Suprapubic skin (tissue), 4 donors: ENCODE results near the gene FSTL4. TPM values are rescaled to one million over a fixed set of nuclear protein-coding genes. Genes with fewer than 3 reads are reported as not detected.

Experiments used
- DNase-seq, 2 donors: peaks; one replicate each; pipeline ENCODE4 v3.0.0-alpha.2; 2019; ENCODE audit warnings: low spot score in 2 of 2
- H3K27ac ChIP-seq: fragments of 200-600 bp; sonication (generic); one replicate; pipeline ENCODE4 v1.5.1; 2019
- H3K27me3 ChIP-seq: fragments of 200-600 bp; sonication (generic); one replicate; pipeline ENCODE4 v1.5.1; 2019
- H3K36me3 ChIP-seq: fragments of 200-600 bp; sonication (generic); one replicate; pipeline ENCODE4 v1.5.1; 2019
- H3K4me1 ChIP-seq: fragments of 200-600 bp; sonication (generic); one replicate; pipeline ENCODE4 v1.5.1; 2019
- H3K4me3 ChIP-seq: fragments of 200-600 bp; sonication (generic); one replicate; pipeline ENCODE4 v1.5.1; 2019; ENCODE audit warnings: mild to moderate bottlenecking
- H3K9me3 ChIP-seq: fragments of 200-600 bp; sonication (generic); one replicate; pipeline ENCODE4 v1.5.1; 2019
- CTCF ChIP-seq, 2 donors: fragments of 200-600 bp in 1 of 2; fragments of 450-650 bp in 1 of 2; sonication (generic) in 1 of 2; IDR thresholded peaks; one replicate each; pipeline ENCODE4 v1.5.1; 2016 to 2019; ENCODE audit warnings: antibody characterized with exemption in 2 of 2, mild to moderate bottlenecking in 1 of 2, moderate library complexity in 1 of 2
- EP300 ChIP-seq: sonication (generic); formaldehyde crosslinking; IDR thresholded peaks from one replicate; pipeline ENCODE4 v1.6.1; 2017; ENCODE audit warnings: antibody characterized with exemption
- POLR2A ChIP-seq, 2 donors: fragments of 450-650 bp; IDR thresholded peaks; one replicate each; pipeline ENCODE4 v1.6.1; 2017; ENCODE audit warnings: antibody characterized with exemption in 2 of 2, mild to moderate bottlenecking in 2 of 2, moderate library complexity in 2 of 2
- POLR2AphosphoS5 ChIP-seq, 3 donors: sonication (generic); formaldehyde crosslinking; IDR thresholded peaks; one replicate each; pipeline ENCODE4 v1.6.1; 2017; ENCODE audit warnings: antibody characterized with exemption in 3 of 3
- WGBS: methylation state at CpG from one replicate; pipeline ENCODE4 v1.1.5; 2018; 5-methylcytosine and 5-hydroxymethylcytosine counted together
- total RNA-seq, 4 donors: library from RNA; depleted of rRNA; stranded (reverse); fragments of >200 nt; gene quantifications; one replicate each; pipeline ENCODE4 v1.1.0, GENCODE V29; 2016

The FSTL4 gene
- total RNA-seq, 4 donors from 2014 or later, result 2.3 to 6.4 (median 5.8) TPM

GRCh38 chr5:133415506-133415905 is 196.8 kb downstream of the FSTL4 start:
- no peak for DNase-seq
- Histone ChIP-seq H3K27ac (no peak overlapping the region), H3K9me3 (no peaks in the 10 kb centered on the region), H3K4me1 (no peaks in the 10 kb centered on the region), H3K27me3 (no peaks in the 10 kb centered on the region), H3K36me3 (no peaks in the 10 kb centered on the region), H3K4me3 (no peak overlapping the region)
- TF ChIP-seq POLR2AphosphoS5 (IDR thresholded peaks at IDR 0.05) (no peak), EP300 (no peak), POLR2A (IDR thresholded peaks at IDR 0.05) (no peak), CTCF (IDR thresholded peaks at IDR 0.05) (no peak)
- WGBS, result 89% methylated on average over 5 of the region's 5 CpGs

- no peak for TF ChIP-seq POLR2A (IDR thresholded peaks at IDR 0.05)
- no peak for TF ChIP-seq POLR2AphosphoS5 (IDR thresholded peaks at IDR 0.05)
- TF ChIP-seq CTCF (IDR thresholded peaks at IDR 0.05), result no peak
- TF ChIP-seq EP300, result no peak
- DNase-seq, result no peak
- WGBS, result 62% methylated on average over 2 of the region's 2 CpGs
These were observed 199.7 kb downstream of the FSTL4 start for GRCh38 chr5:133412661-133413060.

GRCh38 chr5:133410335-133410828 is 202.0 kb downstream of the FSTL4 start:
- no peaks in the 10 kb centered on the region for H3K36me3 ChIP-seq
- no peak for DNase-seq
- H3K4me3 ChIP-seq, result no peak overlapping the region
- H3K27ac ChIP-seq, result no peak overlapping the region
- TF ChIP-seq EP300, result no peak
- TF ChIP-seq POLR2A (IDR thresholded peaks at IDR 0.05), result no peak
- TF ChIP-seq CTCF (IDR thresholded peaks at IDR 0.05), result no peak
- no peak for TF ChIP-seq POLR2AphosphoS5 (IDR thresholded peaks at IDR 0.05)
- no peaks in the 10 kb centered on the region for H3K9me3 ChIP-seq
- 79% methylated on average over 12 of the region's 12 CpGs for WGBS
- H3K4me1 ChIP-seq, result no peaks in the 10 kb centered on the region
- peaks cover 4% of the 10 kb centered on the region for H3K27me3 ChIP-seq

More at GRCh38 chr5:133412661-133413060, 199.7 kb downstream of the FSTL4 start:
- Histone ChIP-seq H3K36me3 (no peaks in the 10 kb centered on the region), H3K9me3 (no peaks in the 10 kb centered on the region), H3K27me3 (peaks cover 4% of the 10 kb centered on the region), H3K4me3 (no peak overlapping the region), H3K27ac (no peak overlapping the region), H3K4me1 (no peaks in the 10 kb centered on the region)

- H3K9me3 ChIP-seq, result no peaks in the 10 kb centered on the region
- 83% methylated on average over 5 of the region's 6 CpGs for WGBS
- TF ChIP-seq EP300 (no peak), POLR2A (IDR thresholded peaks at IDR 0.05) (no peak), POLR2AphosphoS5 (IDR thresholded peaks at IDR 0.05) (no peak), CTCF (IDR thresholded peaks at IDR 0.05) (no peak)
- no peaks in the 10 kb centered on the region for H3K36me3 ChIP-seq
- no peak overlapping the region for H3K4me3 ChIP-seq
- H3K27me3 ChIP-seq, result peaks cover 4% of the 10 kb centered on the region
- H3K27ac ChIP-seq, result no peak overlapping the region
- no peak for DNase-seq
- H3K4me1 ChIP-seq, result no peaks in the 10 kb centered on the region
These were observed 203.1 kb downstream of the FSTL4 start for GRCh38 chr5:133409210-133409674.

GRCh38 chr5:133408322-133408721 is 204.0 kb downstream of the FSTL4 start:
- Histone ChIP-seq H3K4me1 (no peaks in the 10 kb centered on the region), H3K27me3 (peaks cover 4% of the 10 kb centered on the region), H3K4me3 (no peak overlapping the region), H3K36me3 (no peaks in the 10 kb centered on the region), H3K9me3 (no peaks in the 10 kb centered on the region), H3K27ac (no peak overlapping the region)
- 80% methylated on average over 7 of the region's 8 CpGs for WGBS
- TF ChIP-seq CTCF (IDR thresholded peaks at IDR 0.05) (no peak), EP300 (no peak), POLR2A (IDR thresholded peaks at IDR 0.05) (no peak), POLR2AphosphoS5 (IDR thresholded peaks at IDR 0.05) (no peak)
- no peak for DNase-seq
